C4-2B (cell line): ENCODE measurements around the gene TPSD1.

Source experiments
- CTCF ChIP-seq: fragments of 450-650 bp; conservative IDR thresholded peaks from 2 replicates; pipeline ENCODE4 v1.5.1; 2017; ENCODE audit warnings: mild to moderate bottlenecking
- ZFX ChIP-seq: fragments of 450-650 bp; IDR thresholded peaks from 2 replicates; pipeline ENCODE4 v1.6.1; 2017

- no peak for TF ChIP-seq CTCF
- TF ChIP-seq ZFX = no peak
Observed at GRCh38 chr16:1280783-1281182, 24.9 kb downstream of the TPSD1 start.
